Measurements from ENCODE around the gene EMP1. TPM values are rescaled to one million over a fixed set of nuclear protein-coding genes. Genes with fewer than 3 reads are reported as not detected.

The EMP1 gene
- total RNA-seq, 4 donors from 2014 or later: 43.2 to 837 (median 738) TPM

DNA sequence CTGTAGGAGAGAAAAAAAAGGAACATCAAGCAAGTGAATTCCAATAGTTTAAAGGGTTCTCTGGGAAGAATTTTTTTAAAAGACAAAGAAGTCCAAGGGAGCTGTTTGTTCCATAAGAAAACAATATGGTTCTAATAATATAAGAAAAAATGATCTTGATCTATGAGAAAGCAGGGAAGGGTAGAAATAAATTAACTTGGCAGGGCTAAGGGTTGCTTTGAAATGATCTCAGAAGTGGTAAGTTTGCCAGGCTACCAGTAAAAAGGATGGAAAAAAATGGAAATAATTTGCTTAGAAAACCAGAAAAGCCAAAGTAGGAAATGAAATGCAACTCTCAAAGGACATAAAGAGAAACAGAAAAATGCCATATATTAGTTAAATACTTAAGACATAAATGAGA is 41.7 kb upstream of the EMP1 start:
- Histone ChIP-seq H3K36me3 (no peaks in the 10 kb centered on the region), H3K4me1 (peaks cover 0 to 4% (median 0%) of the 10 kb centered on the region in 4 donors), H3K4me3 (no peak overlapping the region), H3K27me3 (peaks cover 7% of the 10 kb centered on the region), H3K27ac (no peak overlapping the region), H3K9me3 (no peaks in the 10 kb centered on the region)
- in situ Hi-C loops (cut with MboI; ENCODE audit: low pct_ligation_motif_present in 1 of 4, low pct_unique_long_range_greater_than_20kb in 1 of 4, low sequenced_read_pairs in 3 of 4): no loop called here
- no peak for DNase-seq
- intact Hi-C loops (cut with DNase I; ENCODE audit: low total_unique reads): no loop called here
- TF ChIP-seq, protein P1, sequence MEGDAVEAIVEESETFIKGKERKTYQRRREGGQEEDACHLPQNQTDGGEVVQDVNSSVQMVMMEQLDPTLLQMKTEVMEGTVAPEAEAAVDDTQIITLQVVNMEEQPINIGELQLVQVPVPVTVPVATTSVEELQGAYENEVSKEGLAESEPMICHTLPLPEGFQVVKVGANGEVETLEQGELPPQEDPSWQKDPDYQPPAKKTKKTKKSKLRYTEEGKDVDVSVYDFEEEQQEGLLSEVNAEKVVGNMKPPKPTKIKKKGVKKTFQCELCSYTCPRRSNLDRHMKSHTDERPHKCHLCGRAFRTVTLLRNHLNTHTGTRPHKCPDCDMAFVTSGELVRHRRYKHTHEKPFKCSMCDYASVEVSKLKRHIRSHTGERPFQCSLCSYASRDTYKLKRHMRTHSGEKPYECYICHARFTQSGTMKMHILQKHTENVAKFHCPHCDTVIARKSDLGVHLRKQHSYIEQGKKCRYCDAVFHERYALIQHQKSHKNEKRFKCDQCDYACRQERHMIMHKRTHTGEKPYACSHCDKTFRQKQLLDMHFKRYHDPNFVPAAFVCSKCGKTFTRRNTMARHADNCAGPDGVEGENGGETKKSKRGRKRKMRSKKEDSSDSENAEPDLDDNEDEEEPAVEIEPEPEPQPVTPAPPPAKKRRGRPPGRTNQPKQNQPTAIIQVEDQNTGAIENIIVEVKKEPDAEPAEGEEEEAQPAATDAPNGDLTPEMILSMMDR (IDR thresholded peaks at IDR 0.05): no peak
- no peak for TF ChIP-seq EP300 (IDR thresholded peaks at IDR 0.05; ENCODE audit: low read depth)
- no peak for TF ChIP-seq POLR2A (IDR thresholded peaks at IDR 0.05)
- no peak for TF ChIP-seq POLR2AphosphoS5 (IDR thresholded peaks at IDR 0.05)

DNA sequence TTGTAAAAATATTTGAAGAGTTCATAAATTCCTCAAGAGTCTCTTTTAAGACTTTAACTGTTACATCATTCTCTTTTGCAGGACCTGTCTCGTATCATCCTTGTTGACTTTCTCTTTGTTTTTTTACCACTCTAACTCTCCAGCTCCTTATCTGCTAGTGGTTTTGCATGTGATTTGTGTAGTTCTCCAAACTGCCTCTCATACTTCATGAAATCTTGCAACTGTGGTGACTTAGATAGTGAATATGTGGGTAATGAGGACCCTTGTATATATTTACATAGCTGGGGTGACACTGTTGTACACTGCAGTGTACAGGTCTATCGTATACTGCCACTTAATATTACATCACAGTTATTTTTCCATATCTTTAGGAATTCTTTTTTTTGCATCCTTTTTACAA is 40.2 kb upstream of the EMP1 start:
- 50 to 88% methylated on average over 1 to 2 of the region's 2 CpGs for WGBS, 2 donors (ENCODE audit: low coverage in 1 of 2)
- H3K4me1 ChIP-seq: peaks cover 0 to 4% (median 0%) of the 10 kb centered on the region in 4 donors
- no peak overlapping the region for H3K27ac ChIP-seq
- H3K9me3 ChIP-seq: no peaks in the 10 kb centered on the region
- intact Hi-C loops (cut with DNase I; ENCODE audit: low total_unique reads) (no loop called here), in situ Hi-C loops (cut with MboI; ENCODE audit: low pct_ligation_motif_present in 1 of 4, low pct_unique_long_range_greater_than_20kb in 1 of 4, low sequenced_read_pairs in 3 of 4) (no loop called here)
- no peak overlapping the region for H3K4me3 ChIP-seq
- TF ChIP-seq, protein P1 (IDR thresholded peaks at IDR 0.05): no peak
- TF ChIP-seq EP300 (IDR thresholded peaks at IDR 0.05; ENCODE audit: low read depth) (no peak), POLR2A (IDR thresholded peaks at IDR 0.05) (no peak), POLR2AphosphoS5 (IDR thresholded peaks at IDR 0.05) (no peak)
- DNase-seq: no peak
- no peaks in the 10 kb centered on the region for H3K36me3 ChIP-seq
- peaks cover 7% of the 10 kb centered on the region for H3K27me3 ChIP-seq

DNA sequence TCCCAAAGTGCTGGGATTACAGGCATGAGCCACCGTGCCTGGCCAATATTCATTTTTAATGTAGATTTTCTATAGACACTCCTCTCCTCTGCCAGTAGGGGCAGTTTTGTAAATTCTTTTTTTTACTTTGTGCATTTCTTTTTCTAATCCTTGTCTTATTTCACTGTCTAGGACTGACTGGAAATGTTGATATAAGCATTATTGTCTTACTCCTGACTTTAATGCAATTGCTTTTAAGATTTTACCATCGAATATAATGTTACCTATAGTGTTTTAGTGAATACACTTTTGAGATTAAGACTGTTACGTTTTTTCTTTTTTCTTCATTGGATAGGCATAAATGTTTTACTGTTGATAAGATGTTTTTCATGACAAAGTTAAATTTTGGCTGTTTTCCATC is 35.4 kb upstream of the EMP1 start:
- WGBS, 2 donors (ENCODE audit: low coverage in 1 of 2): 77 to 89% methylated on average over 3 of the region's 3 CpGs
- Histone ChIP-seq H3K4me1 (peaks cover 0 to 13% (median 9%) of the 10 kb centered on the region in 4 donors), H3K36me3 (no peaks in the 10 kb centered on the region), H3K27me3 (peaks cover 7% of the 10 kb centered on the region), H3K27ac (no peak overlapping the region), H3K9me3 (no peaks in the 10 kb centered on the region), H3K4me3 (no peak overlapping the region)
- intact Hi-C loops (cut with DNase I; ENCODE audit: low total_unique reads): no loop called here
- TF ChIP-seq POLR2AphosphoS5 (IDR thresholded peaks at IDR 0.05): no peak
- TF ChIP-seq, protein P1 (IDR thresholded peaks at IDR 0.05): peak in 3 of 5 experiments; percentile 19 to 29 (median 27)
- in situ Hi-C loops (cut with MboI; ENCODE audit: low pct_ligation_motif_present in 1 of 4, low pct_unique_long_range_greater_than_20kb in 1 of 4, low sequenced_read_pairs in 3 of 4): no loop called here
- no peak for DNase-seq

DNA sequence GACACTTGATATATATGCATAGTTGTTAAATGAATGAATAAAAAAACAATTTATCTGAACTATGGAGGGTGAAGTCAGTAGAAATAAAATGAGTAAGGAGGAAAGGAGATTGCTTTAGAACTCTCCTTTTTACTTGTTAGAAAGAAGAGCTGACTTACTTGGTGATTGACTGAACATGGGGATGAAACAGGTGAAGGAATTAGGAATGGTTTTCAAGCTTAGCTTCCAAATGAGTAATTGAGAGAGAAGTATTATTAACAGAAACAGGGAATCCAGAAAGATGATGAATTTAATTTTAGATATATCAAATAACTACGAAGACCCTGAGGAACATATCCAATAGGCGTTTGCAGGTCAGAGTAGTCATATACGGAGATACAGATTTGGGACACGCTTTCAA is 33.6 kb upstream of the EMP1 start:
- Histone ChIP-seq H3K4me1 (peaks cover 0 to 13% (median 9%) of the 10 kb centered on the region in 4 donors), H3K9me3 (no peaks in the 10 kb centered on the region), H3K4me3 (no peak overlapping the region), H3K36me3 (no peaks in the 10 kb centered on the region), H3K27me3 (peaks cover 3% of the 10 kb centered on the region), H3K27ac (no peak overlapping the region)
- TF ChIP-seq POLR2AphosphoS5 (IDR thresholded peaks at IDR 0.05) (no peak), POLR2A (IDR thresholded peaks at IDR 0.05) (no peak), EP300 (IDR thresholded peaks at IDR 0.05; ENCODE audit: low read depth) (no peak)
- TF ChIP-seq, protein P1 (IDR thresholded peaks at IDR 0.05): no peak
- in situ Hi-C loops (cut with MboI; ENCODE audit: low pct_ligation_motif_present in 1 of 4, low pct_unique_long_range_greater_than_20kb in 1 of 4, low sequenced_read_pairs in 3 of 4): no loop called here
- DNase-seq: no peak
- 95 to 98% methylated on average over 4 of the region's 4 CpGs for WGBS, 2 donors (ENCODE audit: low coverage in 1 of 2)
- intact Hi-C loops (cut with DNase I; ENCODE audit: low total_unique reads): no loop called here

Measured in transverse colon (tissue), 4 donors.